Ovary (tissue), 3 donors: ENCODE measurements around the gene DAB2.

Experiments used
- CTCF ChIP-seq, 3 donors: fragments of 450-650 bp in 2 of 3; fragments of 200-600 bp in 1 of 3; IDR thresholded peaks; one replicate each; pipeline versions ENCODE4 v1.5.1 to v1.8.0; 2016 to 2022; ENCODE audit warnings: antibody characterized with exemption in 3 of 3, mild to moderate bottlenecking in 1 of 3
- EP300 ChIP-seq: sonication (generic); formaldehyde crosslinking; IDR thresholded peaks from one replicate; pipeline ENCODE4 v1.6.1; 2017; ENCODE audit warnings: antibody characterized with exemption
- POLR2A ChIP-seq: fragments of 450-650 bp; IDR thresholded peaks from one replicate; pipeline ENCODE4 v1.6.1; 2017; ENCODE audit warnings: antibody characterized with exemption, mild to moderate bottlenecking, moderate library complexity
- donor health status: DM: no; HTN: no; CAD: no.

GRCh38 chr5:39437467-39437866, 12.7 kb upstream of the DAB2 start:
- TF ChIP-seq CTCF (IDR thresholded peaks at IDR 0.05): no peak
- TF ChIP-seq POLR2A: no peak
- TF ChIP-seq EP300: no peak
